Caco-2 (cell line): ENCODE measurements around the gene DHX32. TPM values are rescaled to one million over a fixed set of nuclear protein-coding genes. Genes with fewer than 3 reads are reported as not detected.

Source experiments
- BruUV-seq: library from RNA; stranded (reverse); fragments of 400-500 nt; replicated peaks from 2 replicates; lab custom pipeline; 2021; lab: Mats Ljungman, UMichigan
- CTCF ChIA-PET: fragments of 300-600 bp; sonication (Branson Sonifier 250); formaldehyde crosslinking; loops from one replicate; lab custom pipeline; 2022; ENCODE audit warnings: antibody characterized with exemption; lab: Charles Lee
- POLR2A ChIA-PET: fragments of 300-600 bp; sonication (Branson Sonifier 250); formaldehyde crosslinking; loops from one replicate; lab custom pipeline; 2022; ENCODE audit warnings: antibody characterized with exemption; lab: Charles Lee
- DNase-seq, 2 experiments: peaks; one replicate each; pipeline versions ENCODE4 v3.0.0 to v3.0.0-alpha.2; 2020 to 2022
- H3K27me3 ChIP-seq: replicated peaks from 2 replicates; pipeline ENCODE4 v1.6.0; 2011; ENCODE audit warnings: low read length; ENCODE audit not compliant: control insufficient read depth, insufficient read depth
- H3K36me3 ChIP-seq: 2 replicates; pipeline ENCODE4 v1.5.1; 2011; ENCODE audit warnings: low read length; ENCODE audit not compliant: control insufficient read depth, insufficient read depth
- H3K4me1 ChIP-seq: fragments of 250-450 bp; sonication (Bioruptor Pico); 2 replicates; pipeline ENCODE4 v1.5.1; 2020; ENCODE audit warnings: mild to moderate bottlenecking
- H3K4me3 ChIP-seq: 2 replicates; pipeline ENCODE4 v1.5.1; 2011; ENCODE audit warnings: low read depth, mild to moderate bottlenecking, control low read depth, low read length
- H3K9me3 ChIP-seq: fragments of 250-450 bp; sonication (Bioruptor Pico); 2 replicates; pipeline ENCODE4 v1.5.1; 2020; ENCODE audit warnings: mild to moderate bottlenecking, moderate library complexity
- H3K27ac Mint-ChIP-seq: one replicate; pipeline ENCODE4 v1.8.0; 2022; ENCODE audit warnings: mixed read lengths; ENCODE audit not compliant: unreplicated experiment
- H3K27me3 Mint-ChIP-seq: one replicate; pipeline ENCODE4 v1.8.0; 2022; ENCODE audit warnings: mixed read lengths; ENCODE audit not compliant: insufficient read depth, unreplicated experiment
- H3K36me3 Mint-ChIP-seq: one replicate; pipeline ENCODE4 v1.8.0; 2022; ENCODE audit warnings: mild to moderate bottlenecking, mixed read lengths; ENCODE audit not compliant: insufficient read depth, unreplicated experiment
- H3K4me1 Mint-ChIP-seq: one replicate; pipeline ENCODE4 v1.8.0; 2022; ENCODE audit warnings: low read depth, mixed read lengths; ENCODE audit not compliant: unreplicated experiment
- H3K4me3 Mint-ChIP-seq: one replicate; pipeline ENCODE4 v1.8.0; 2022; ENCODE audit warnings: mild to moderate bottlenecking, moderate library complexity, mixed read lengths; ENCODE audit not compliant: unreplicated experiment
- H3K9me3 Mint-ChIP-seq: one replicate; pipeline ENCODE4 v1.8.0; 2022; ENCODE audit warnings: mixed read lengths; ENCODE audit not compliant: unreplicated experiment
- intact Hi-C: fragments of 100-400 bp; cut with micrococcal nuclease; formaldehyde crosslinking; loops from one replicate; pipeline ENCODE4 v1.10.0; 2022; ENCODE audit not compliant: unreplicated experiment
- total RNA-seq: library from RNA; stranded (reverse); gene quantifications from 2 replicates; pipeline ENCODE4 v1.2.3, GENCODE V29; 2022
- TF ChIP-seq, protein P1 (sequence below), 2 experiments: fragments of 200-600 bp in 1 of 2; IDR thresholded peaks; 1 replicate in 1 of 2; 2 replicates in 1 of 2; pipeline versions ENCODE4 v1.5.1 to v1.8.0; 2011 to 2022; ENCODE audit warnings: antibody characterized with exemption in 1 of 2, control low read depth in 1 of 2, inconsistent platforms in 1 of 2, low read depth in 1 of 2, low read length in 1 of 2, mild to moderate bottlenecking in 1 of 2, moderate library complexity in 1 of 2; ENCODE audit not compliant: insufficient read depth in 1 of 2, severe bottlenecking in 1 of 2, unreplicated experiment in 1 of 2

Gene DHX32
- total RNA-seq, 1 experiment from 2014 or later: 25.0 TPM

DNA sequence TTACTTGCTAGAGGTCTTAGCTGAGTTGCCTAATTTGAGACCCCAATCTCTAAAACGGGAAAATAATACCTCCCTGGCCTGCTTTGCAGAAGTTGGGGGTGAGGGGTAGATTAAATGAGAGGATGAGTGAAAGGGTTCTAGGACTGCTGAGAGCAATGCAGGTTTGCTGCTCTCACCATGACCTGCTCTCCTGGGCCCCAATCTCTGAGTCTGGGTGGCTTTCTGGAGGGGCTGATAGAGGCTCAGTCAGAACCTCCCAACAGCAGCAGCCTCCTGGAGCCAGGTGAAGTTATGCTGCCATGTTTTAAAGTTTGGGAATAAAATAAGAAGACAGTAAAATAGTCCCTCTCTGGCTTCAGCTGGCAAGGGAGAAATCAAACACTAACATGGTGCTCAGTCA lies 65.3 kb downstream of the DHX32 start:
- no peak for DNase-seq
- ChIA-PET POLR2A (no interaction called here), CTCF (no interaction called here)
- no peaks in the 10 kb centered on the region for H3K9me3 ChIP-seq
- TF ChIP-seq, protein P1, sequence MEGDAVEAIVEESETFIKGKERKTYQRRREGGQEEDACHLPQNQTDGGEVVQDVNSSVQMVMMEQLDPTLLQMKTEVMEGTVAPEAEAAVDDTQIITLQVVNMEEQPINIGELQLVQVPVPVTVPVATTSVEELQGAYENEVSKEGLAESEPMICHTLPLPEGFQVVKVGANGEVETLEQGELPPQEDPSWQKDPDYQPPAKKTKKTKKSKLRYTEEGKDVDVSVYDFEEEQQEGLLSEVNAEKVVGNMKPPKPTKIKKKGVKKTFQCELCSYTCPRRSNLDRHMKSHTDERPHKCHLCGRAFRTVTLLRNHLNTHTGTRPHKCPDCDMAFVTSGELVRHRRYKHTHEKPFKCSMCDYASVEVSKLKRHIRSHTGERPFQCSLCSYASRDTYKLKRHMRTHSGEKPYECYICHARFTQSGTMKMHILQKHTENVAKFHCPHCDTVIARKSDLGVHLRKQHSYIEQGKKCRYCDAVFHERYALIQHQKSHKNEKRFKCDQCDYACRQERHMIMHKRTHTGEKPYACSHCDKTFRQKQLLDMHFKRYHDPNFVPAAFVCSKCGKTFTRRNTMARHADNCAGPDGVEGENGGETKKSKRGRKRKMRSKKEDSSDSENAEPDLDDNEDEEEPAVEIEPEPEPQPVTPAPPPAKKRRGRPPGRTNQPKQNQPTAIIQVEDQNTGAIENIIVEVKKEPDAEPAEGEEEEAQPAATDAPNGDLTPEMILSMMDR (IDR thresholded peaks at IDR 0.05; ENCODE audit: insufficient read depth in 1 of 2, low read depth in 1 of 2, low read length in 1 of 2, severe bottlenecking in 1 of 2, unreplicated experiment in 1 of 2): no peak
- H3K27me3 ChIP-seq: no peaks in the 10 kb centered on the region
- H3K36me3 Mint-ChIP-seq: peaks cover 4% of the 10 kb centered on the region
- H3K36me3 ChIP-seq: peaks cover 2% of the 10 kb centered on the region
- no peaks in the 10 kb centered on the region for H3K4me1 ChIP-seq
- no peak overlapping the region for H3K4me3 Mint-ChIP-seq
- H3K27me3 Mint-ChIP-seq: no peaks in the 10 kb centered on the region
- no TSS peak for BruUV-seq
- no peak overlapping the region for H3K4me3 ChIP-seq
- intact Hi-C loops: no loop called here
- no peaks in the 10 kb centered on the region for H3K9me3 Mint-ChIP-seq
- H3K4me1 Mint-ChIP-seq: no peaks in the 10 kb centered on the region
- H3K27ac Mint-ChIP-seq: no peak overlapping the region

DNA sequence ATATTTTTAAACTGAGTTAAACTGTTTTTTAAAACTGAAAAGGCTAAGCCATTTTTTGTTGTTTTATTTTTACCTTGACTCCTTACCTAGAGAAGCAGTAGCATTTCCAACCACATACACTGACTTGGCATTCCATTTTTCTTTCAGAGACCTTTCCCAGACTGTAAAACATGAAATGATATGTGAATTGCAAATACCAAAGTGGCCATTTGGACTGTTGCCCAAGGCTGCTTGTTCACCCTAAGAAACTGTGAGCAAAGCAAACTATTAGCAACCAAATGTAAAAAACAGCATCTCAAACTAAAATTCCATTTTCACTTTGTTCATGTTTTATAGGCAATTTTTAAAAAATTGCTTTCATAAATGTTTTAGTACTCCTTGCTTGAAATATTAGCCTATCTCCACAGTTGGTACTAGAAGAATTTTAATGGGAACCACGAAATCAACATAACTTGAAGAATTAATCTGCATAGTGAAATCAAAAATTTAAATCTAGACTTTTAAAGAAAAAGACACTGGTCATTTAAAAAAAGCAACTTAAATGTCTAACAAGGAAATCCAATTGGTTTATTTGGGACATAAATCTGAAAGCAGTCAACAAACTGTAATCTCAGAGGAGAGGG lies 68.9 kb downstream of the DHX32 start:
- no peaks in the 10 kb centered on the region for H3K9me3 Mint-ChIP-seq
- H3K9me3 ChIP-seq: no peaks in the 10 kb centered on the region
- TF ChIP-seq, protein P1 (IDR thresholded peaks at IDR 0.05; ENCODE audit: insufficient read depth in 1 of 2, low read depth in 1 of 2, low read length in 1 of 2, severe bottlenecking in 1 of 2, unreplicated experiment in 1 of 2): no peak
- no peaks in the 10 kb centered on the region for H3K4me1 ChIP-seq
- peaks cover 2% of the 10 kb centered on the region; the same call in 1 of the 2 replicates for H3K36me3 ChIP-seq
- BruUV-seq: no TSS peak
- no peaks in the 10 kb centered on the region for H3K27me3 ChIP-seq
- peaks cover 4% of the 10 kb centered on the region for H3K36me3 Mint-ChIP-seq
- H3K27ac Mint-ChIP-seq: no peak overlapping the region
- ChIA-PET POLR2A (no interaction called here), CTCF (no interaction called here)
- DNase-seq: no peak
- no peaks in the 10 kb centered on the region for H3K27me3 Mint-ChIP-seq
- H3K4me1 Mint-ChIP-seq: no peaks in the 10 kb centered on the region
- H3K4me3 ChIP-seq: no peak overlapping the region
- intact Hi-C loops: no loop called here
- H3K4me3 Mint-ChIP-seq: no peak overlapping the region

DNA sequence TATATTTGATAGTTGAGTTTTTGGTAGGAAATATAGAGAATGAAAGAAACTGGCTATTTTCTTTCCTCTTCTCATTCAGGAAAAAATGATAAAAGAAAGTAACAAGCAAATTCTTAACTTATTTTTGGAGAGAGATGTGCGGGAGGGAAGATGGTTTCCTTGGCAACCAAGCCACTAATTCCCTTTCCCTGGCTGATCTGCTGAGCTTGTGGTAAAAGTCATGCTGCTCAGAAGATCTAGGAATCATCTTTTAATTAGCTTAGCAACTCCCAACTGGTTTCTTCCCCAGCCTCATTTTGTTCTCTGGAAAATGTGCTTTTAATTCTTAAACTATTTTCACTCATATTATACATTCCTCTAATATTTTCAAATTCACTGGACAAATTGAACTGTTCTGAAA lies 69.8 kb downstream of the DHX32 start:
- intact Hi-C loops: no loop called here
- H3K4me1 ChIP-seq: no peaks in the 10 kb centered on the region
- H3K27me3 ChIP-seq: no peaks in the 10 kb centered on the region
- TF ChIP-seq, protein P1 (IDR thresholded peaks at IDR 0.05; ENCODE audit: insufficient read depth in 1 of 2, low read depth in 1 of 2, low read length in 1 of 2, severe bottlenecking in 1 of 2, unreplicated experiment in 1 of 2): no peak
- no peaks in the 10 kb centered on the region for H3K4me1 Mint-ChIP-seq
- no peaks in the 10 kb centered on the region for H3K9me3 ChIP-seq
- no peak overlapping the region for H3K27ac Mint-ChIP-seq
- no peak for DNase-seq
- no TSS peak for BruUV-seq
- peaks cover 2% of the 10 kb centered on the region; the same call in 1 of the 2 replicates for H3K36me3 ChIP-seq
- no peaks in the 10 kb centered on the region for H3K9me3 Mint-ChIP-seq
- peaks cover 4% of the 10 kb centered on the region for H3K36me3 Mint-ChIP-seq
- H3K4me3 ChIP-seq: no peak overlapping the region
- H3K27me3 Mint-ChIP-seq: no peaks in the 10 kb centered on the region
- ChIA-PET CTCF (no interaction called here), POLR2A (no interaction called here)
- no peak overlapping the region for H3K4me3 Mint-ChIP-seq
